ENCODE measurements around the gene FHIT.

Gene FHIT

GRCh38 chr3:60144071-60144470 is 1107.2 kb downstream of the FHIT start:
- H3K27me3 ChIP-seq (ENCODE audit: control insufficient read depth, insufficient read depth, low read length): no peaks in the 10 kb centered on the region
- H2AFZ ChIP-seq: no peak overlapping the region
- TF ChIP-seq CTCF (IDR thresholded peaks at IDR 0.05): no peak

GRCh38 chr3:60142009-60142408 is 1109.2 kb downstream of the FHIT start:
- Histone ChIP-seq H3K79me2 (no peaks in the 10 kb centered on the region), H3K4me1 (no peaks in the 10 kb centered on the region), H3K36me3 (ENCODE audit: control insufficient read depth, insufficient read depth, low read length) (no peaks in the 10 kb centered on the region), H3K27ac (no peak overlapping the region), H3K9me3 (ENCODE audit: control insufficient read depth, low read length) (no peaks in the 10 kb centered on the region), H3K9ac (no peak overlapping the region), H3K4me2 (ENCODE audit: low read length) (no peak overlapping the region), H2AFZ (no peak overlapping the region), H3K27me3 (ENCODE audit: control insufficient read depth, insufficient read depth, low read length) (no peaks in the 10 kb centered on the region), H3K4me3 (ENCODE audit: low read depth, low read length) (no peak overlapping the region)
- TF ChIP-seq CTCF (IDR thresholded peaks at IDR 0.05): no peak

More at GRCh38 chr3:60144071-60144470, 1107.2 kb downstream of the FHIT start:
- Histone ChIP-seq H3K9me3 (ENCODE audit: control insufficient read depth, low read length) (no peaks in the 10 kb centered on the region), H3K27ac (no peak overlapping the region), H3K4me2 (ENCODE audit: low read length) (no peak overlapping the region), H3K36me3 (ENCODE audit: control insufficient read depth, insufficient read depth, low read length) (no peaks in the 10 kb centered on the region), H3K4me3 (ENCODE audit: low read depth, low read length) (no peak overlapping the region), H3K79me2 (no peaks in the 10 kb centered on the region), H3K9ac (no peak overlapping the region), H3K4me1 (no peaks in the 10 kb centered on the region)

GRCh38 chr3:60140160-60140559 is 1111.1 kb downstream of the FHIT start:
- no peak overlapping the region for H3K9ac ChIP-seq
- TF ChIP-seq CTCF (IDR thresholded peaks at IDR 0.05): no peak

DNA sequence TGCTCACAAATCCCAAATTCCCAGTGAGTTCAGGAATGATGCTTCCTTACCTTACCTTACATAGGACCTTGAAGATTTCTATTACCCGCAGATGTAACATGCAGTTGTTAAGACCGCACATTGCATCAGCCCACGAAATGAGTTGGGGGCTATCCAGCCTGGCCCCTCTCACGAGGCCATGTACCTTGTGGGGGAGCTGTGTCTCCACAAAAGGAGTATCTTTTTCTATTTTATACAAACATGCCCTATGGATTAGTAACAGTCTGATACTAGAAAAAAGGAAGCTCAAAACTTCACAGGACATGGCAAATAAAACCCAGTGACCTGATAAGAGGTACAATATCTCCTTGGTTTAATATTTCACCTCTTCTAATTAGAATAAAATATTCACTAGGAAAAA is 1114.7 kb downstream of the FHIT start:
- Histone ChIP-seq H3K9ac (no peak overlapping the region), H3K36me3 (ENCODE audit: control insufficient read depth, insufficient read depth, low read length) (no peaks in the 10 kb centered on the region), H3K27ac (no peak overlapping the region), H3K9me3 (ENCODE audit: control insufficient read depth, low read length) (no peaks in the 10 kb centered on the region), H3K4me2 (ENCODE audit: low read length) (no peak overlapping the region), H3K4me3 (ENCODE audit: low read depth, low read length) (no peak overlapping the region), H3K4me1 (no peaks in the 10 kb centered on the region), H3K79me2 (no peaks in the 10 kb centered on the region), H2AFZ (no peak overlapping the region), H3K27me3 (ENCODE audit: control insufficient read depth, insufficient read depth, low read length) (no peaks in the 10 kb centered on the region)
- TF ChIP-seq CTCF (IDR thresholded peaks at IDR 0.05): no peak

More at GRCh38 chr3:60140160-60140559, 1111.1 kb downstream of the FHIT start:
- Histone ChIP-seq H3K79me2 (no peaks in the 10 kb centered on the region), H3K4me3 (ENCODE audit: low read depth, low read length) (no peak overlapping the region), H3K27me3 (ENCODE audit: control insufficient read depth, insufficient read depth, low read length) (no peaks in the 10 kb centered on the region), H3K27ac (no peak overlapping the region), H3K4me1 (no peaks in the 10 kb centered on the region), H2AFZ (no peak overlapping the region), H3K36me3 (ENCODE audit: control insufficient read depth, insufficient read depth, low read length) (no peaks in the 10 kb centered on the region), H3K4me2 (ENCODE audit: low read length) (no peak overlapping the region), H3K9me3 (ENCODE audit: control insufficient read depth, low read length) (no peaks in the 10 kb centered on the region)

GRCh38 chr3:60135474-60135873 is 1115.8 kb downstream of the FHIT start:
- Histone ChIP-seq H3K4me2 (ENCODE audit: low read length) (no peak overlapping the region), H3K36me3 (ENCODE audit: control insufficient read depth, insufficient read depth, low read length) (no peaks in the 10 kb centered on the region), H2AFZ (no peak overlapping the region), H3K79me2 (no peaks in the 10 kb centered on the region), H3K27ac (no peak overlapping the region), H3K27me3 (ENCODE audit: control insufficient read depth, insufficient read depth, low read length) (no peaks in the 10 kb centered on the region), H3K9me3 (ENCODE audit: control insufficient read depth, low read length) (no peaks in the 10 kb centered on the region), H3K4me3 (ENCODE audit: low read depth, low read length) (no peak overlapping the region), H3K4me1 (no peaks in the 10 kb centered on the region), H3K9ac (no peak overlapping the region)
- no peak for TF ChIP-seq CTCF (IDR thresholded peaks at IDR 0.05)
